ENCODE data around the gene RPS2.

- TF ChIP-seq REST (IDR thresholded peaks at IDR 0.05; ENCODE audit: low read depth) (no peak), NFIC (IDR thresholded peaks at IDR 0.05) (no peak), TCF12 (IDR thresholded peaks at IDR 0.05; ENCODE audit: low read depth) (no peak), TAF1 (IDR thresholded peaks at IDR 0.05; ENCODE audit: low read depth) (no peak), EP300 (IDR thresholded peaks at IDR 0.05; ENCODE audit: borderline replicate concordance) (no peak), MAX (IDR thresholded peaks at IDR 0.05) (no peak), RAD21 (IDR thresholded peaks at IDR 0.05; ENCODE audit: low read depth) (no peak)
Measured at GRCh38 chr16:1953734-1954133, 10.9 kb downstream of the RPS2 start.
